PC-3 (cell line): ENCODE data around the gene FAM89B. TPM values are rescaled to one million over a fixed set of nuclear protein-coding genes. Genes with fewer than 3 reads are reported as not detected.
A peak's percentile ranks its signal among the peaks of the same experiment; 100 is the strongest.

Experiments
- ATAC-seq: fragments of 200-7000 bp; cut with Tn5 transposase; 2 replicates; pipeline ENCODE4 v1.9.1; 2020; ENCODE audit warnings: mild to moderate bottlenecking, moderate library complexity
- BruUV-seq: library from RNA; stranded (reverse); fragments of 400-500 nt; replicated peaks from 2 replicates; lab custom pipeline; 2021; lab: Mats Ljungman, UMichigan
- CTCF ChIA-PET: fragments of 300-600 bp; sonication (Branson Sonifier 250); formaldehyde crosslinking; loops from one replicate; lab custom pipeline; 2022; ENCODE audit warnings: antibody characterized with exemption; lab: Charles Lee
- POLR2A ChIA-PET: fragments of 300-600 bp; sonication (Branson Sonifier 250); formaldehyde crosslinking; loops from one replicate; lab custom pipeline; 2022; ENCODE audit warnings: antibody characterized with exemption; ENCODE audit not compliant: unreplicated experiment; lab: Charles Lee
- DNase-seq: peaks from one replicate; pipeline ENCODE4 v3.0.0-alpha.2; 2015
- H2AFZ ChIP-seq: fragments of 300-600 bp; sonication (generic); 2 replicates; pipeline ENCODE4 v1.6.0; 2016; ENCODE audit warnings: antibody characterized with exemption, low read length
- H3F3A ChIP-seq: fragments of 300-600 bp; sonication (generic); one replicate; pipeline ENCODE4 v1.6.0; 2017; ENCODE audit warnings: antibody characterized with exemption, low read length, control low read depth, mild to moderate bottlenecking; ENCODE audit not compliant: unreplicated experiment
- H3K27ac ChIP-seq: fragments of 300-600 bp; sonication (generic); 2 replicates; pipeline ENCODE4 v1.5.1; 2016; ENCODE audit warnings: mild to moderate bottlenecking, low read length
- H3K27me3 ChIP-seq: fragments of 300-600 bp; sonication (generic); 2 replicates; pipeline ENCODE4 v1.6.1; 2016; ENCODE audit warnings: low read length, mixed read lengths
- H3K36me3 ChIP-seq: fragments of 300-600 bp; sonication (generic); 2 replicates; pipeline ENCODE4 v1.6.1; 2016; ENCODE audit warnings: low read depth, mixed run types, low read length, mixed read lengths
- H3K4me1 ChIP-seq: fragments of 300-600 bp; sonication (generic); 2 replicates; pipeline ENCODE4 v1.5.1; 2016; ENCODE audit warnings: low read length; ENCODE audit not compliant: insufficient read depth
- H3K4me2 ChIP-seq: fragments of 300-600 bp; sonication (generic); 2 replicates; pipeline ENCODE4 v1.6.0; 2016; ENCODE audit warnings: low read length
- H3K4me3 ChIP-seq: fragments of 300-600 bp; sonication (generic); 2 replicates; pipeline ENCODE4 v1.5.1; 2016; ENCODE audit warnings: mild to moderate bottlenecking, low read length, mixed read lengths
- H3K79me2 ChIP-seq: fragments of 300-600 bp; sonication (generic); 2 replicates; pipeline ENCODE4 v1.6.1; 2017; ENCODE audit warnings: low read length, mixed read lengths
- H3K9ac ChIP-seq: fragments of 300-600 bp; sonication (generic); 2 replicates; pipeline ENCODE4 v1.6.0; 2016; ENCODE audit warnings: mild to moderate bottlenecking, low read length
- H3K9me2 ChIP-seq: fragments of 300-600 bp; sonication (generic); replicated peaks from 2 replicates; pipeline ENCODE4 v1.6.1; 2016; ENCODE audit warnings: mixed run types, low read length, mixed read lengths
- H3K9me3 ChIP-seq: fragments of 300-600 bp; sonication (generic); 2 replicates; pipeline ENCODE4 v1.6.1; 2016; ENCODE audit warnings: low read length, mixed read lengths
- H4K20me1 ChIP-seq: fragments of 300-600 bp; sonication (generic); 2 replicates; pipeline ENCODE4 v1.6.1; 2016; ENCODE audit warnings: low read length, mixed read lengths
- CTCF ChIP-seq: fragments of 300-600 bp; sonication (generic); conservative IDR thresholded peaks from 2 replicates; pipeline ENCODE4 v1.5.1; 2017; ENCODE audit warnings: antibody characterized with exemption, low read depth, mild to moderate bottlenecking, low read length
- EZH2 ChIP-seq: fragments of 300-600 bp; sonication (generic); IDR thresholded peaks from one replicate; pipeline ENCODE4 v1.6.1; 2017; ENCODE audit warnings: antibody characterized with exemption, mild to moderate bottlenecking, low read length; ENCODE audit not compliant: unreplicated experiment
- EZH2phosphoT487 ChIP-seq: fragments of 300-600 bp; sonication (generic); IDR thresholded peaks from 2 replicates; pipeline ENCODE4 v1.6.1; 2018; ENCODE audit warnings: mild to moderate bottlenecking, antibody characterized with exemption, low read length, borderline replicate concordance
- intact Hi-C: fragments of 100-400 bp; cut with micrococcal nuclease; formaldehyde crosslinking; loops from 2 replicates; pipeline ENCODE4 v1.9.0; 2023
- total RNA-seq: library from RNA; depleted of rRNA; stranded (reverse); fragments of >200 nt; gene quantifications from 2 replicates; pipeline ENCODE4 v1.2.3, GENCODE V29; 2014

FAM89B gene
- total RNA-seq, 1 experiment from 2014 or later = 76.3 TPM

DNA sequence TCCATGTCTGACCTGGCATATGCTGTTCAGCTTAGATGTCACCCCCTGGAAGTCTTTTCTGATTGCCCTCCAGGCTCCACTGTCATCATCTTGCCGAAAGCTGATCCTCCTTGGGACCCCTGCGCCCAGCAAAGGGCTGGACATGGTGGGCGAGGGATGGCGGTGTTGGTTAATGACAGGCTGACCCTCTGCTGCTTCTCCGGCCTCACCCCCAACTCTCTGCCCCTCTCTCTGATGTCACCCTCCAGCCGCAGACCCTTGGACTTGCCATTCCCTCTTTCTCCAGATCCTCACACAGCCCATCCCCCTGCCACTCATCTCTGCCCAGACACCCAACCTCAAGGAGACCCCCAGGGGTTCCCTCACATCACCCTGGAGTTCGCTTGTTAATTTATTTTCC is 5.8 kb downstream of the FAM89B start:
- Histone ChIP-seq H2AFZ (no peak overlapping the region), H3K36me3 (peaks cover 3% of the 10 kb centered on the region; the same call in 1 of the 2 replicates), H3F3A (peaks cover 4% of the 10 kb centered on the region), H3K9ac (peak overlapping the region; percentile 76; the same call in 1 of the 2 replicates), H3K9me3 (no peaks in the 10 kb centered on the region), H3K4me2 (peak overlapping the region; percentile 91), H3K4me3 (peak overlapping the region; percentile 75; the same call in 1 of the 2 replicates), H3K79me2 (peaks cover 24% of the 10 kb centered on the region), H3K9me2 (no peaks in the 10 kb centered on the region), H3K27ac (peak overlapping the region; percentile 65), H3K4me1 (peaks cover 40% of the 10 kb centered on the region), H4K20me1 (peaks cover 5% of the 10 kb centered on the region), H3K27me3 (no peaks in the 10 kb centered on the region)
- ChIA-PET POLR2A (no interaction called here), CTCF (no interaction called here)
- no peak for DNase-seq
- intact Hi-C loops = no loop called here
- no peak for ATAC-seq
- BruUV-seq = no TSS peak
- TF ChIP-seq EZH2 (no peak), EZH2phosphoT487 (no peak), CTCF (no peak)

- H3K27me3 ChIP-seq = no peaks in the 10 kb centered on the region
- no peaks in the 10 kb centered on the region for H3K9me3 ChIP-seq
- no peaks in the 10 kb centered on the region for H3K9me2 ChIP-seq
- no peak overlapping the region for H2AFZ ChIP-seq
- peaks cover 3% of the 10 kb centered on the region; the same call in 1 of the 2 replicates for H3K36me3 ChIP-seq
- peaks cover 18% of the 10 kb centered on the region for H3K79me2 ChIP-seq
- intact Hi-C loops = no loop called here
- no peak overlapping the region for H3K27ac ChIP-seq
- no peak for TF ChIP-seq EZH2phosphoT487
- no peak for TF ChIP-seq CTCF
- TF ChIP-seq EZH2 = no peak
- no peak for ATAC-seq
- ChIA-PET POLR2A (no interaction called here), CTCF (no interaction called here)
- no peak overlapping the region for H3K4me2 ChIP-seq
- H4K20me1 ChIP-seq = peaks cover 5% of the 10 kb centered on the region
- peaks cover 35% of the 10 kb centered on the region for H3K4me1 ChIP-seq
- H3K9ac ChIP-seq = no peak overlapping the region
- no peak for DNase-seq
- H3K4me3 ChIP-seq = no peak overlapping the region
- BruUV-seq = no TSS peak
- H3F3A ChIP-seq = peaks cover under 1% of the 10 kb centered on the region
Measured at GRCh38 chr11:65578667-65579066, 6.3 kb downstream of the FAM89B start.

- intact Hi-C loops = no loop called here
- no peak overlapping the region for H3K4me2 ChIP-seq
- no peak overlapping the region for H3K27ac ChIP-seq
- H3K27me3 ChIP-seq = no peaks in the 10 kb centered on the region
- ChIA-PET CTCF (no interaction called here), POLR2A (no interaction called here)
- H3K9me2 ChIP-seq = no peaks in the 10 kb centered on the region
- peaks cover 31% of the 10 kb centered on the region for H3K4me1 ChIP-seq
- no peak overlapping the region for H2AFZ ChIP-seq
- no peaks in the 10 kb centered on the region for H3K9me3 ChIP-seq
- H3F3A ChIP-seq = no peaks in the 10 kb centered on the region
- H3K36me3 ChIP-seq = peaks cover 3% of the 10 kb centered on the region; the same call in 1 of the 2 replicates
- no peak for ATAC-seq
- H4K20me1 ChIP-seq = peaks cover 5% of the 10 kb centered on the region
- BruUV-seq = no TSS peak
- H3K79me2 ChIP-seq = peaks cover 18% of the 10 kb centered on the region
- no peak for TF ChIP-seq CTCF
- TF ChIP-seq EZH2 = no peak
- no peak for TF ChIP-seq EZH2phosphoT487
- DNase-seq = no peak
- no peak overlapping the region for H3K4me3 ChIP-seq
- H3K9ac ChIP-seq = no peak overlapping the region
Measured at GRCh38 chr11:65579291-65579690, 7.0 kb downstream of the FAM89B start.
